Measurements from ENCODE around the gene TLDC2.
"Not testable (repeated sequence)": the region's sequence is repeated elsewhere in the genome, so short reads cannot be mapped to it uniquely, and the experiment has no call there.

Gene TLDC2

DNA sequence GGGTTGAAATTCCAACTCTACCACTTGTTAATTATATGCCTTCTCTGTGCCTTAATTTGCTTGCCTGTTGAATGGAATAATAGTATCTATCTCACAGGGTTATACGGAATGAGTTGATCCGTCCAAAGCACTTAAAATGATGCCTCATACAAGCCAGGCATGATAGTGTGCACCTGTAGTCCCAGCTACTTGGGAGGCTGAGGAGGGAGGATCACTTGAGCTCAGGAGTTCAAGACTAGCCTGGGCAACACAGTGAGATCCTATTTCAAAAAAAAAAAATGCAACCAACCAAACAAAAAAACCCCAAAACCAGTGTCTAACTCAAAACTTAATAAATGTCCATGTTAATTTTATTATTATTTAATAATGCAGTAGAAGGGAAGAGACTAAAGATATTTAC, 40.3 kb downstream of the TLDC2 start:
- DNase-seq, result no peak

DNA sequence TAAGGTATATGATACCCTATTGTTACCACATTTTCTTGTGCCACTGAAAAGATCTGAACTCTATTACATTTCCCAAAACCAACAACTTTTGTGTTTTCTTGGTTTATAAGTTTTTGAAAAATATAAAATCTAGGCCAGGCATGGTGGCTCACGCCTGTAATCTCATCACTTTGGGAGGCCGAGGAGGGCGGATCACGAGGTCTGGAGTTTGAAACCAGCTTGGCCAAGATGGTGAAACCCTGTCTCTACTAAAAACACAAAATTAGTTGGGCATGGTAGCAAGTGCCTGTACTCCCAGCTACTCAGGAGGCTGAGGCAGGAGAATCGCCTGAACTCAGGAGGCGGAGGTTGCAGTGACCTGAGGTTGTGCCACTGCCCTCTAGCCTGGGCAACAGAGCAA, 41.3 kb downstream of the TLDC2 start:
- no peak for DNase-seq

DNA sequence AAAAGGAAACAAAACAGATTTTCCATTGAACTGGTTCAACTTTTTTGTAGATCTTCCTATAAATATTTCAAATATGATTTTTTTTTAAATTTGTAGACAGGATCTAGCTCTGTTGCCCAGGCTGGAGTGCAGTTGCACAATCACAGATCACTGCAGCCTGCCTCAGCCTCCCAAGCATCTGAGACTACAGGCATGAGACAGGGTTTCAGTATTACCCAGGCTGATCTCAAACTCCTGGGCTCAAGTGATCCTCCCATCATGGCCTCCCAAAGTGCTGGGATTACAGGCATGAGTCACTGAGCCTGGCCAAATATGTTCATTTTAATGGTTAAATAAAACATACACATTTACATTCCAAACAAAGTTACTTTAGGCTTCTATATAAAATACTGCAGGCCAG, 42.0 kb downstream of the TLDC2 start:
- no peak for DNase-seq

DNA sequence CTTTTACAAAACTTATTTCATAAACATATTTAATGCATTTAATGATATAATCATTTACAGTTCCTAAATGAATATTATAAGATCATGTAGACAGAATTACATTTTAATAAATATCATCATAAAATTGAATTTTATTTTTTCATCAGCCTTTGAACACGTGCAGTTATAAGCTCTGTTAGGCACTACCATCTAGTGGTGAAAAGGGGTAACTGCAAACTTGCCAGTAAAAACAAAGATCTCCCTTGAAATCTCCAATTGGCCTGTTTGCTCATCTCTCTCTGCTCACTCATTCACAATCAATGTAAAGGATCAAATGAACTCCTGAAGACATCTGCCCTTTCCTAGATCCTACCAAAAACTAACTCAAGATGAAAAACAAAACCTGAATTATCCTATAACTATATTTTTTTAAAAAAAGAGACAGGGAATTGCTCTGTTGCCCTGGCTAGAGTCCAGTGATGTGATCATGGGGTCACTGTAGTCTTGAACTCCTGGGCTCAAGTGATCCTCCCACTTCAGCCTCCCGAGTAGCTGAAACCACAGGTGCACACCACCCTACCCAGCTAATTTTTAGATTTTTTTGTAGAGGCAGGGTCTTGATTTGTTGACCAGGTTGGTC, 43.9 kb downstream of the TLDC2 start:
- DNase-seq, result peak; percentile 24 to 73

DNA sequence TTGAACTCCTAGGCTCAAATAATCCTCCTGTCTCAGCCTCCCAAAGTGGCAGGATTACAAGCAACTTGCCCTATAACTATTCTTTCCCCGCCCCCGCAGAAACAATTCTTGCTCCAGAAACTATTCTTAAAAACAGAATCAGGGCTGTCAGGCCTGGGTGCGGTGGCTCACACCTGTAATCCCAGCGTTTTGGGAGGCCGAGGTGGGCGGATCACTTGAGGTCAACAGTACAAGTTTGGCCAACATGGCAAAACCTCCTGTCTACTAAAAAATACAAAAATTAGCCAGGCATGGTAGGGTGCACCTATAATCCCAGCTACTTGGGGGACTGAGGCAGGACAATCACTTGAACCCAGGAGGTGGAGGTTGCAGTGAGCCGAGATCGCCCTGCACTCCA, 44.4 kb downstream of the TLDC2 start:
- no peak for DNase-seq

DNA sequence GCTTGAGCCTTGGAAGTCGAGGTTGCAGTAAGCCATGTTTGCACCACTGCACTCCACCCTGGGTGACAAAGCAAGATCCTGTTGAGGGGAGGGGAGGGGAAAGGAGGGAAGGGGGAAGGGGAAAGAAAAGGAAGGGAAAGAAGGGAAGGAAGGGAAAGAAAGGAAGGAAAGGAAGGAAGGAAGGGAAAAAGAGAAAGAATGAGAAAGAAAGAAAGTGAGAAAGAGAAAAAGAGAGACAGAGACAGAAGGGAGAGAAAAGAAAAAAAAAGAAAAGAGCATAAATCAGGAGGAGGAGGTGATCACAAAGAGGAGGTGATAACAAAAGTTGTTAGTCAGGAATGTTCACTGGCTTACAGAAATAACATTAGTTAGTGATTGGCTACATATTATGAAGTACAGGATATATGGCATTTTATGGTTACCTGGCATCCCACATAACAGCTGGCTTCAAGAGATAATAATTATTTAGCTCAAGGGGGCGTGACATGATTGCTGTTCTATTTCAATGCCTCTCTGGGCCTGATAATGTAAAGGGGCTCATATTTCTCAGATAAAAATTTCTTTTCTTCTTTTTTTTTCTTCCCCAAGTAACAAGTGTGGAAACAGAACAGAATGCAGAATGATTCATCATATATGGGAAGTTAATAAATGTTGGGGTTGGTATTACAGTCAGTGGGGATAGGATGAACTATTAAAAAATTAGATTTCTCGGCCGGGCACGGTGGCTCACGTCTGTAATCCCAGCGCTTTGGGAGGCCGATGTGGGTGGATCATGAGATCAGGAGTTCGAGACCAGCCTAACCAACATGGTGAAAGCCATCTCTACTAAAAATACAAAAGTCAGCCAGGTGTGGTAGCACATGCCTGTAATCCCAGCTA, 48.5 kb downstream of the TLDC2 start:
- DNase-seq, result no peak

DNA sequence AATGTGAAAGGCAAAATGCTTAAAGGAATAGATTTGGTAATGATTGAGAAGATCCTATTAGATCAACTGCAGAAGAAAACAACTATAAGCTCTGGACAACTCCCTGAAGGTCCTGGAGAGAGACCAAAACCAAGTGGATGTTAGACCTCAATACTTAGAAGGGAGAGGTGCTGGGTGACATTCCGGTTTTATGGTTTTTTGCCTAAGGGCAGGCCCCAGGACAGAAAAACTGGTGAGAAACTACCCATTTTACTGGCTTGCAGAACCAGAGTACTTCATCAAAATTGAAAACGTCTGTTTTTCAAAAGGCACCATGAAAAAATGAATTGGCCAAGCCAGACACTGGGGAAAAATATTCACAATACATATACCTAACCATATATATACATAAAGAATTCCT, 49.3 kb downstream of the TLDC2 start:
- no peak for DNase-seq

DNA sequence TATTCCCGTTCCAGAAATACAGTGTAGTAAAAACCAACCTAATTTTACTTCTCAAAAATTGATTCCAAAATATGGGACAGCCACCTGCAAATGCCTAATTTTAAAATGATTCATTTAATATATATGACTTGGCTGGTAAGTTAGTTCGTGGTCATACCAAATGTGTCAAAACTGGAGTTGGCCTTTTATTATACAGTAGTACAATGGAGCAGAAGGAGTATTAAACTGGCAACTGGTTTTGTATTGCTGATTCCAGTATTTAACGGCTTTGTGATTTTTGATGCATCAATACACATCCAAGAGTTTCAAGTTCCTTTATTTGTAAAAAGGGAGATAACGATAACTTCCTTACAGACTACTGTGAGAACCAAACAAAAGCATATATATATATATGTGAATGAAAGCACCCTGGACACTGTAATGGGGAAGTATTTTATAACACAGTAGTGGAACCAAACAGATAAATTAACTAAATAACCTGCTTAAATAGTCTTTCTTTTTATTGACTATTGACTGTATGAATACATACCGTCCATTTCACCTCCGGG, 50.8 kb downstream of the TLDC2 start:
- no peak for DNase-seq

DNA sequence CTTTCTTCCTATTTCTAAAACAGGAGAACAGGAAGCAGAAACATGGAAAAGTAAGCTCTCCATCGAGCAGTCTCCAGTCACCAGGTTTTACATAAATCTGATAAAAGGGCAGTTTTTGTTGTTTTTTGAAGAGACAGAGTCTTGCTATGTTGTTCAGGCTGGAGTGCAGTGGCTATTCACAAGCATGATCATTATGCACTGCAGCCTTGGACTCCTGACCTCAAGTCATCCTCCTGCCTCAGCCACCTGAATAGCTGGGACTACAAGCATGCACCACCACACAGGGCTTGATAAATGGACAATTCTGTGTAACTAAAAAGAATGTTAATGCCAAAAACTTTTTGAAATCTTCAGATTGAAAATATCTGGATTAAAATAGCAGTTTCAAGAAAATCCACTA, 51.8 kb downstream of the TLDC2 start:
- no peak for DNase-seq

DNA sequence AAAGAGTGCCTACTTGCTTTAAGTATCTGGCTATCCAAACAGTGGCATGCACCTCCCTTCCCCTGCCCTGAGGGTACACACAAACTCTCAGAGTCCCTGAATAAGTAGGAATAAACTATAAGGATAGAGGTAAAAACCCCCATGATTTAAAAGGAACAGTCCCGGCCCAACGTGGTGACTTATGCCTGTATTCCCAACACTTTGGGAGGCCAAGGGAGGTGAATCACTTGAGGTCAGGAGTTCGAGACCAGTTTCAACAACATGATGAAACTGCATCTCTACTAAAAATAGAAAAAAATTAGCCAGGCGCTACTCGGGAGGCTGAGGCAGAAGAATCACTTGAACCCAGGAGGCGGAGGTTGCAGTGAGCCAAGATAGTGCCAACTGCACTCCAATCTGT, 53.4 kb downstream of the TLDC2 start:
- DNase-seq, result no peak

DNA sequence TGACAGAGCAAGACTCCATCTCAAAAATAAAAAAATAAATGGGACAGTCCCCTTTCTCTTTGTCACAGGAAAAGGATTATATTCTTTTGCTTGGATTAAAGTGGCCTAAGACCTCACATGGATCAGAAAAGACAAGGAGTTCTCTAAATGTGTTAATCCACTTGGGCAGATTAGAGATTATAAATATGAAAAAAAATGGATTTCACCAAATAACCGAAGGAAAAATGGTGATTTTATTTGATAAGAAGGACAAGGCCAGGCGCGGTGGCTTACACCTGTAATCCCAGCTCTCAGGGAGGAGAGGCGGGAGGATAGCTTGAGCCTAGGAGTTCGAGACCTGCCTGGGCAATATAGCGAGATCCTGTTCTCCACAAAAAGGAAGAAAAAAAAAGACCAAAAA, 53.8 kb downstream of the TLDC2 start:
- DNase-seq, result no peak

DNA sequence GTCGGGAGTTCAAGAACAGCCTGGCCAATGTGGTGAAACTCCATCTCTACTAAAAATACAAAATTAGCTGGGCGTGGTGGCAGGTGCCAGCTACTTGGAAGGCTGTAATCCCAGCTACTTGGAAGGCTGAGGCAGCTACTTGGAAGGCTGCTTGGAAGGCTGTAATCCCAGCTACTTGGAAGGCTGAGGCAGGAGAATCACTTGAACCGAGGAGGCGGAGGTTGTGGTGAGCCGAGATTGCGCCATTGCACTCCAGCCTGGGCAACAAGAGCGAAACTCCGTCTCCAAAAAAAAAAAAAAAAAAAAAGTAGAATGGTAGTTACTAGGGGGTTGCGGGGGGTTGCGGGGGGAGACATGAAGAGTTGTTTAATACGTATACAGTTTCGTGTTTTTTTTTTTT, 56.1 kb downstream of the TLDC2 start:
- DNase-seq, result not testable (repeated sequence)

DNA sequence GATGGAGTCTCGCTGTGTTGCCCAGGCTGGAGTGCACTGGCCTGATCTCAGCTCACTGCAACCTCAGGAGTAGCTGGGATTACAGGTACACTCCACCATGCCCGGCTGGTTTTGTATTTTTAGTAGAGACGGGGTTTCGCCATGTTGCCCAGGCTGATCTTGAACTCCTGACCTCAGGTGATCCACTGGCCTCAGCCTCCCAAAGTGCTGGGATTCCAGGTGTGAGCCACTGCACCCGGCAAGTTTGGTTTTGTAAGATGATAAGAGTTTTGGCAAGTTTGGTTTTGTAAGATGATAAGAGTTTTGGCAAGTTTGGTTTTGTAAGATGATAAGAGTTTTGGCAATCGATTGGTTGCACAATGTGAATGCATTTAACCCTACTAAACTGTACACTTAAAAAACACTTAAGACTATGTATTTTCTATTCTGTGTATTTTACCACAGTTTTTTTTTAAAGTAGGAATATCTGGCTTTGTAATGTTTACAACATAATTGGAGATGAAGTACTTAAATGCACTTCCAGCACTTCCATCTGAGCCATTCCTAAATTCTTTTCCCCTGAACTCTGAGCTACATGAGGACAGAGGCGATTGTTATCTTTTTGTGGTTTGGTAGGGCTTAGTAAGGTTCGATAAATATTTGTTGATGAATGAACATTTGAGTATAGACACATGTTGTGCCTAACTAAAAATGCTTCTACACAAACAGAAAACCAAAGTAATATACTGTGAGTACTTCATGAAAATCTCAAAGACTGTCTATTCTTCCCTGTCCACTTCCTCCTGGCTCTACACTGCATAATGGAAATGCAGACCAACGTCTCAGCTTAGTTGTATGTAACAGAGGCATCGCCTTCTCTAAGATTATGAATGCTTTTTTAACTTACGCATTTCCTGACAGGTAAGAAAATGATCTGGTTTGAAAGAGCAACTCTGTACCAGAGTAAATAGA, 56.8 kb downstream of the TLDC2 start:
- DNase-seq, result no peak

DNA sequence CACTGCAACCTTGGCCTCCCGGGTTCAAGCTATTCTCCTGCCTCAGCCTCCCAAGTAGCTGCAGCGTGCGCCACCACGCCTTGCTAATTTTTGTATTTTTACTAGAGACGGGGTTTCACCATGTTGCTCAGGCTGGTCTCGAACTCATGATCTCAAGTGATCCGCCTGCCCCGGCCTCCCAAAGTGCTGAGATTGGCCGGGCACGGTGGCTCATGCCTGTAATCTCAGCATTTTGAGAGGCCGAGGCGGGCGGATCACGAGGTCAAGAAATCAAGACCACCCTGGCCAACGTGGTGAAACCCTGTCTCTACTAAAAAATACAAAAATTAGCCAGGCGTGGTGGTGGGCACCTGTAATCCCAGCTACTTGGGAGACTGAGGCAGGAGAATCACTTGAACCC, 57.6 kb downstream of the TLDC2 start:
- DNase-seq, result not testable (repeated sequence)

DNA sequence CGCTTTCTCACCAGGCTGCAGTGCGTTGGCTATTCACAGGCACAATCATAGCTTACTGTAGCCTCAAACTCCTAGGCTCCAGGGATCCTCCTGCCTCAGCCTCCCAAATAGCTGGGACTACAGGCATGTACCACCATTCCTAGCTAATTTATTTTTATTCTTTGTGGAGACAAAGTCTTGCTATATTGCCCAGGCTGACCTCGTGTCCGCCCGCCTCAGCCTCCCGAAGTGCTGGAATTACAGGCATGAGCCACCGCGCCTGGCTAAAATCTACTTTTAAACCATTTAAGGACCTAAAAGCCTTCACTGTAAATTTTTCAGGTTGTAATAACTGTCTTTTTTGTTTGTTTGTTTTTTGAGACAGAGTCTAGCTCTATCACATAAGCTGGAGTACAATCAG, 60.4 kb downstream of the TLDC2 start:
- DNase-seq, result no peak

DNA sequence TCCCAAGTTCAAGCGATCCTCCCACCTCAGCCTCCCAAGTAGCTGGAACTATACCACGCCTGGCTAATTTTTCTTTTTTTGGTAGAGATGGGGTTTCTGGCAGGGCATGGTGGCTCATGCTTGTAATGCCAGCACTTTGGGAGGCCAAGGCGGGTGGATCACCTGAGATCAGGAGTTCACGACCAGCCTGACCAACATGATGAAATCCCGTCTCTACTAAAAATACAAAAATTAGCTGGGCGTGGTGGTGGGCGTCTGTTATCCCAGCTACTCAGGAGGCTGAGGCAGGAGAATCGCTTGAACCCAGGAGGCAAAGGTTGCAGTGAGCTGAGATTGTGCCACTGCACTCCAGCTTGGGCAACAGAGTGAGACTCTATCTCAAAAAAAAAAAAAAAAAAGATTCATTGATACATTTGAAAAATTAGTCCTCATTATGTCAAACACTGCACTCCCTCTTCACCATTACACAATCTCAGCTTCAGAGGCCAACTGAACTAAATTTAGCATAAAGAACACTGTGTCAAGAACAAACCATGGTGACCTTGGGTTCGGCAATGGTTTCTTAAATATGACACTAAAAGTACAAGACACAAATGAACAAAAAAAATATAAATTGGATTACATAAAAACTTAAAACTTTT, 60.9 kb downstream of the TLDC2 start:
- not testable (repeated sequence) for DNase-seq

DNA sequence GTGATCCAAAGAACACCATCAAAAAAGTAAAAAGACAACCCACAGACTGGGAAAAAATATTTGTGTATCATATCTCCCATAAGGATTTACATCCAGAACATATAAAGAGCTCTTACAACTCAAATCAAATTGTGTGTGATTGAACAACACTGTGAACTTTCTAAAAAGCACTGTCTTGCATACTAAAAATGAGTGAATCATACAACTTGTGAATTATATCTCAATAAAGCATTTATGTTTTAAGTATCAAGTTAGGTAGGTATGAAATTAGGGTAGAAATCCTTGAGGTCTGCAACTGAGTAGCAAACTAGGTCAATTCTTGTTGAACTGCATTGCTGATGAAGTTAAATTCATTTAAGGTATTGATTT, 61.4 kb downstream of the TLDC2 start:
- DNase-seq, result no peak

DNA sequence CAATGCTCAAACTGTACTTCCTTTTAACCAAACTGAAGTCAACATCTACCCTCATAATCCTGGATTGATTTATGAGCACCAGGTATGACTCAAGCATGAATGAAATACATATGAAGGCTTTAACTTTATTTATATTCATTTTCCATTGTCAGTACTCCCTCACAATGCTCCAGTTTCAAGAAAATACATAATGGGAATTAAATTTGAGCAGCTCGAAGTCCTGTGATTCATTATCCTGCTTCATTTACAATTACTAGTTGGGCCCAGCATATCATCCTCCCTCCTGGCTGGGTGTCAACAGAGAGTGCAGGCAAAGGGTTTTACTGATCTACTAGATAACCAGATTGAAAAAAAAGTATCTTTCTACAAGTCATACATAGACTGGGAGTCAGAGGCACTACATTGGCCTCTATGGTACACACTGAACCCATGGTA, 65.5 kb downstream of the TLDC2 start:
- DNase-seq, result no peak
